ENCODE measurements around the gene RAPGEF3.

RAPGEF3 gene

GRCh38 chr12:47709237-47709636, 49.4 kb downstream of the RAPGEF3 start:
- Mint-ChIP-seq H3K27ac (ENCODE audit: low read depth) (peak overlapping the region; percentile 5), H3K4me1 (peaks cover 42% of the 10 kb centered on the region), H3K4me3 (no peak overlapping the region), H3K27me3 (no peaks in the 10 kb centered on the region), H3K9me3 (no peaks in the 10 kb centered on the region), H3K36me3 (ENCODE audit: insufficient read depth) (peaks cover 11% of the 10 kb centered on the region)
- ATAC-seq (replicated peaks; ENCODE audit: extremely low read depth, poor library complexity, severe bottlenecking) = no peak
- no peak for DNase-seq (ENCODE audit: low spot score in 2 of 2)

GRCh38 chr12:47707905-47708543, 50.7 kb downstream of the RAPGEF3 start:
- Mint-ChIP-seq H3K9me3 (no peaks in the 10 kb centered on the region), H3K27ac (ENCODE audit: low read depth) (peak overlapping the region; percentile 33), H3K4me3 (peak overlapping the region; percentile 59), H3K4me1 (peaks cover 52% of the 10 kb centered on the region), H3K36me3 (ENCODE audit: insufficient read depth) (peaks cover 11% of the 10 kb centered on the region), H3K27me3 (no peaks in the 10 kb centered on the region)
- DNase-seq (ENCODE audit: low spot score in 2 of 2) (no peak), ATAC-seq (replicated peaks; ENCODE audit: extremely low read depth, poor library complexity, severe bottlenecking) (no peak)

GRCh38 chr12:47707355-47707754, 51.3 kb downstream of the RAPGEF3 start:
- Mint-ChIP-seq H3K27me3 (no peaks in the 10 kb centered on the region), H3K4me1 (peaks cover 52% of the 10 kb centered on the region), H3K4me3 (peak overlapping the region; percentile 59), H3K27ac (ENCODE audit: low read depth) (peak overlapping the region; percentile 33), H3K36me3 (ENCODE audit: insufficient read depth) (peaks cover 12% of the 10 kb centered on the region), H3K9me3 (no peaks in the 10 kb centered on the region)
- DNase-seq (ENCODE audit: low spot score in 2 of 2) = no peak
- ATAC-seq (replicated peaks; ENCODE audit: extremely low read depth, poor library complexity, severe bottlenecking) = no peak

- ATAC-seq (replicated peaks; ENCODE audit: extremely low read depth, poor library complexity, severe bottlenecking) = peak; percentile 92
- Mint-ChIP-seq H3K9me3 (no peaks in the 10 kb centered on the region), H3K27me3 (no peaks in the 10 kb centered on the region), H3K4me1 (peaks cover 55% of the 10 kb centered on the region), H3K27ac (ENCODE audit: low read depth) (peak within 1 kb of the TSS; percentile 90), H3K4me3 (peak within 1 kb of the TSS; percentile 95), H3K36me3 (ENCODE audit: insufficient read depth) (peaks cover 16% of the 10 kb centered on the region)
- peak; percentile 92 to 94 for DNase-seq (ENCODE audit: low spot score in 2 of 2)
These were observed 52.9 kb downstream of the RAPGEF3 start, which contains the start of gene RPAP3 for GRCh38 chr12:47705566-47706425. Gene RPAP3 (minus strand): TSS chr12:47706030. CDS start chr12:47702840, 3,190 bp downstream.

GRCh38 chr12:47705229-47705565, 53.5 kb downstream of the RAPGEF3 start:
- Mint-ChIP-seq H3K9me3 (no peaks in the 10 kb centered on the region), H3K4me1 (peaks cover 61% of the 10 kb centered on the region), H3K27ac (ENCODE audit: low read depth) (peak overlapping the region; percentile 90), H3K36me3 (ENCODE audit: insufficient read depth) (peaks cover 20% of the 10 kb centered on the region), H3K4me3 (peak overlapping the region; percentile 95), H3K27me3 (no peaks in the 10 kb centered on the region)
- DNase-seq (ENCODE audit: low spot score in 2 of 2) (no peak), ATAC-seq (replicated peaks; ENCODE audit: extremely low read depth, poor library complexity, severe bottlenecking) (no peak)

- Mint-ChIP-seq H3K4me1 (peaks cover 65% of the 10 kb centered on the region), H3K4me3 (peak overlapping the region; percentile 95)
These were observed 54.0 kb downstream of the RAPGEF3 start for GRCh38 chr12:47704719-47705118.

GRCh38 chr12:47700263-47700662, 58.4 kb downstream of the RAPGEF3 start:
- peaks cover 30% of the 10 kb centered on the region for H3K4me1 Mint-ChIP-seq
- H3K36me3 Mint-ChIP-seq (ENCODE audit: insufficient read depth) = peaks cover 36% of the 10 kb centered on the region
- ATAC-seq (replicated peaks; ENCODE audit: extremely low read depth, poor library complexity, severe bottlenecking) = no peak
- H3K27me3 Mint-ChIP-seq = no peaks in the 10 kb centered on the region
- no peak overlapping the region for H3K4me3 Mint-ChIP-seq
- no peak for DNase-seq (ENCODE audit: low spot score in 2 of 2)
- no peaks in the 10 kb centered on the region for H3K9me3 Mint-ChIP-seq
- no peak overlapping the region for H3K27ac Mint-ChIP-seq (ENCODE audit: low read depth)

More at GRCh38 chr12:47704719-47705118, 54.0 kb downstream of the RAPGEF3 start:
- Mint-ChIP-seq H3K27me3 (no peaks in the 10 kb centered on the region), H3K27ac (ENCODE audit: low read depth) (peak overlapping the region; percentile 90), H3K36me3 (ENCODE audit: insufficient read depth) (peaks cover 24% of the 10 kb centered on the region), H3K9me3 (no peaks in the 10 kb centered on the region)
- no peak for DNase-seq (ENCODE audit: low spot score in 2 of 2)
- no peak for ATAC-seq (replicated peaks; ENCODE audit: extremely low read depth, poor library complexity, severe bottlenecking)

GRCh38 chr12:47698631-47699030, 60.0 kb downstream of the RAPGEF3 start:
- DNase-seq (ENCODE audit: low spot score in 2 of 2) (no peak), ATAC-seq (replicated peaks; ENCODE audit: extremely low read depth, poor library complexity, severe bottlenecking) (no peak)
- Mint-ChIP-seq H3K36me3 (ENCODE audit: insufficient read depth) (peaks cover 37% of the 10 kb centered on the region), H3K9me3 (no peaks in the 10 kb centered on the region), H3K4me1 (peaks cover 17% of the 10 kb centered on the region), H3K27ac (ENCODE audit: low read depth) (no peak overlapping the region), H3K27me3 (no peaks in the 10 kb centered on the region), H3K4me3 (no peak overlapping the region)

- H3K36me3 Mint-ChIP-seq (ENCODE audit: insufficient read depth) = peaks cover 40% of the 10 kb centered on the region
- DNase-seq (ENCODE audit: low spot score in 2 of 2) (no peak), ATAC-seq (replicated peaks; ENCODE audit: extremely low read depth, poor library complexity, severe bottlenecking) (no peak)
- no peaks in the 10 kb centered on the region for H3K27me3 Mint-ChIP-seq
- no peak overlapping the region for H3K4me3 Mint-ChIP-seq
- peaks cover 12% of the 10 kb centered on the region for H3K4me1 Mint-ChIP-seq
- no peaks in the 10 kb centered on the region for H3K9me3 Mint-ChIP-seq
- H3K27ac Mint-ChIP-seq (ENCODE audit: low read depth) = no peak overlapping the region
These were observed 60.6 kb downstream of the RAPGEF3 start for GRCh38 chr12:47698055-47698454.

GRCh38 chr12:47689215-47689614, 69.5 kb downstream of the RAPGEF3 start:
- Mint-ChIP-seq H3K4me3 (no peak overlapping the region), H3K36me3 (ENCODE audit: insufficient read depth) (peaks cover 29% of the 10 kb centered on the region), H3K27ac (ENCODE audit: low read depth) (no peak overlapping the region), H3K9me3 (no peaks in the 10 kb centered on the region), H3K4me1 (no peaks in the 10 kb centered on the region), H3K27me3 (no peaks in the 10 kb centered on the region)
- ATAC-seq (replicated peaks; ENCODE audit: extremely low read depth, poor library complexity, severe bottlenecking) (no peak), DNase-seq (ENCODE audit: low spot score in 2 of 2) (no peak)

GRCh38 chr12:47687636-47688035, 71.0 kb downstream of the RAPGEF3 start:
- no peak for ATAC-seq (replicated peaks; ENCODE audit: extremely low read depth, poor library complexity, severe bottlenecking)
- Mint-ChIP-seq H3K27me3 (no peaks in the 10 kb centered on the region), H3K36me3 (ENCODE audit: insufficient read depth) (peaks cover 21% of the 10 kb centered on the region), H3K27ac (ENCODE audit: low read depth) (no peak overlapping the region), H3K4me1 (no peaks in the 10 kb centered on the region), H3K9me3 (no peaks in the 10 kb centered on the region), H3K4me3 (no peak overlapping the region)
- no peak for DNase-seq (ENCODE audit: low spot score in 2 of 2)

GRCh38 chr12:47686645-47687240, 71.9 kb downstream of the RAPGEF3 start:
- Mint-ChIP-seq H3K27ac (ENCODE audit: low read depth) (no peak overlapping the region), H3K27me3 (no peaks in the 10 kb centered on the region), H3K4me1 (no peaks in the 10 kb centered on the region), H3K4me3 (no peak overlapping the region), H3K9me3 (no peaks in the 10 kb centered on the region), H3K36me3 (ENCODE audit: insufficient read depth) (peaks cover 19% of the 10 kb centered on the region)
- no peak for DNase-seq (ENCODE audit: low spot score in 2 of 2)
- no peak for ATAC-seq (replicated peaks; ENCODE audit: extremely low read depth, poor library complexity, severe bottlenecking)

Measured in central memory CD8-positive, alpha-beta T cell (primary cell).